Heart right ventricle (tissue), 16 donors: ENCODE measurements around the gene ANO2. TPM values are rescaled to one million over a fixed set of nuclear protein-coding genes. Genes with fewer than 3 reads are reported as not detected.

ENCODE experiments used
- ATAC-seq, 8 donors: fragments of 200-7000 bp; cut with Tn5 transposase; one replicate each; pipeline ENCODE4 v1.9.1; 2020; ENCODE audit warnings: mild to moderate bottlenecking in 8 of 8, moderate library complexity in 8 of 8, moderate number of reproducible peaks in 1 of 8
- DNase-seq, 2 donors: peaks; one replicate each; pipeline ENCODE4 v3.0.0-alpha.2; 2020
- H3K27ac ChIP-seq, 10 donors: fragments of 200-600 bp; sonication (generic) in 2 of 10; one replicate each; pipeline versions ENCODE4 v1.5.0 to v1.8.0; 2020 to 2022; ENCODE audit warnings: mild to moderate bottlenecking in 3 of 10
- H3K27me3 ChIP-seq, 7 donors: fragments of 200-600 bp; one replicate each; pipeline ENCODE4 v1.8.0; 2021 to 2022; ENCODE audit warnings: mild to moderate bottlenecking in 2 of 7
- H3K36me3 ChIP-seq, 9 donors: fragments of 200-600 bp; sonication (generic) in 1 of 9; one replicate each; pipeline versions ENCODE4 v1.5.0 to v1.8.0; 2020 to 2022; ENCODE audit warnings: mild to moderate bottlenecking in 2 of 9
- H3K4me1 ChIP-seq, 9 donors: fragments of 200-600 bp; sonication (generic) in 1 of 9; one replicate each; pipeline versions ENCODE4 v1.5.0 to v1.8.0; 2020 to 2022; ENCODE audit warnings: mild to moderate bottlenecking in 4 of 9
- H3K4me3 ChIP-seq, 10 donors: fragments of 200-600 bp; sonication (generic) in 2 of 10; one replicate each; pipeline versions ENCODE4 v1.5.0 to v1.8.0; 2020 to 2022; ENCODE audit warnings: mild to moderate bottlenecking in 7 of 10, moderate library complexity in 2 of 10
- H3K9me3 ChIP-seq, 11 donors: fragments of 200-600 bp in 10 of 11; sonication (generic) in 2 of 11; one replicate each; pipeline versions ENCODE4 v1.5.0 to v1.8.0; 2013 to 2022; ENCODE audit warnings: mild to moderate bottlenecking in 2 of 11, control low read depth in 1 of 11, moderate library complexity in 1 of 11
- CTCF ChIP-seq, 9 donors: fragments of 200-600 bp; sonication (generic) in 2 of 9; IDR thresholded peaks; one replicate each; pipeline versions ENCODE4 v1.5.0 to v1.8.0; 2021 to 2022; ENCODE audit warnings: antibody characterized with exemption in 9 of 9, mild to moderate bottlenecking in 5 of 9, moderate library complexity in 1 of 9
- WGBS, 2 donors: extraction: QIAGEN DNeasy Blood & Tissue Kit; methylation state at CpG; one replicate each; pipeline ENCODE4 v1.1.7; 2013; ENCODE audit warnings: inconsistent platforms in 1 of 2; 5-methylcytosine and 5-hydroxymethylcytosine counted together
- intact Hi-C, 10 donors: fragments of 100-400 bp; cut with DNase I; formaldehyde crosslinking; loops; one replicate each; pipeline versions ENCODE4 v1.11.1 to v1.14.2; 2022
- polyA plus RNA-seq, 2 donors: library from polyadenylated mRNA; stranded (reverse); fragments of 200-250 nt; gene quantifications; one replicate each; pipeline ENCODE4 v1.2.3, GENCODE V29; 2013
- total RNA-seq, 10 donors: library from RNA; stranded (reverse); fragmentation: NEBNext Ultra II Directional in 3 of 10; extraction: Animal tissue kit (Norgen Biotek cat#: 25700) in 3 of 10; gene quantifications; one replicate each; pipeline versions ENCODE4 v1.2.1 to v1.2.4, GENCODE V29; 2021 to 2023
- donor health status: Arrhythmogenic right ventricular cardiomyopathy.
- donor health status: ischemic (EF 13 %, LVEDD 7.1; RV severe dilation, severe dysfunction).
- donor health status: healthy with polysubstance abuse.
- donor health status: DM: no; HTN: yes; CAD: no.
- donor health status: DM: no; HTN: no; CAD: no.
- donor health status: ischemic (EF 25% LVEDD 6.9; RV normal size, moderate dysfunction).
- donor health status: ischemic (EF 25% LVEDD 5.7; RV mildly dilated, moderate dysfunction).
- donor health status: healthy.
- donor health status: DM: yes; HTN: yes; CAD: no.
- donor health status: Ischemic cardiomyopathy.
- donor health status: ischemic (EF 35%, LVEDD 5.7; RV mildly dilated, moderate dysfunction).
- donor health status: nonischemic (EF 11% LVEDD 7.7; RV severe dilation, severe dysfunction).
- donor health status: DM: yes; HTN: yes; CAD: no.
- donor health status: PGD.
- donor health status: ischemic (EF 29% LVEDD 5.4; RV normal size, mild dysfunction).
- donor health status: nonischemic (EF 23%, LVEDD 6.1; RV moderate dilation, normal function).

ANO2 gene
- total and polyA plus RNA-seq, 12 donors, result 4.0 to 15.2 (median 12.0) TPM

- no peak overlapping the region for H3K27ac ChIP-seq
- no peak for ATAC-seq
- DNase-seq, result no peak
- 92 to 94% methylated on average over 7 of the region's 7 CpGs for WGBS, 2 donors
- intact Hi-C loops, result no loop called here
- TF ChIP-seq CTCF (IDR thresholded peaks at IDR 0.05), result no peak
- H3K36me3 ChIP-seq, result peaks cover 0 to 14% (median 0%) of the 10 kb centered on the region in 9 donors
- H3K4me3 ChIP-seq, result no peak overlapping the region
- no peaks in the 10 kb centered on the region for H3K9me3 ChIP-seq
- no peaks in the 10 kb centered on the region for H3K4me1 ChIP-seq
- no peaks in the 10 kb centered on the region for H3K27me3 ChIP-seq
Observed at GRCh38 chr12:5730962-5731361, 214.1 kb downstream of the ANO2 start.

GRCh38 chr12:5723711-5724252 lies 221.3 kb downstream of the ANO2 start:
- intact Hi-C loops, result no loop called here
- DNase-seq, result no peak
- H3K4me1 ChIP-seq, result peaks cover 0 to 5% (median 0%) of the 10 kb centered on the region in 9 donors

GRCh38 chr12:5723071-5723470 lies 222.0 kb downstream of the ANO2 start:
- ATAC-seq (no peak), DNase-seq (no peak)
- Histone ChIP-seq H3K27ac (no peak overlapping the region), H3K27me3 (peaks cover 0 to 28% (median 4%) of the 10 kb centered on the region in 7 donors), H3K9me3 (no peaks in the 10 kb centered on the region), H3K4me3 (no peak overlapping the region), H3K36me3 (no peaks in the 10 kb centered on the region), H3K4me1 (peaks cover 0 to 12% (median 4%) of the 10 kb centered on the region in 9 donors)
- intact Hi-C loops, result no loop called here
- no peak for TF ChIP-seq CTCF (IDR thresholded peaks at IDR 0.05)
- WGBS, 2 donors, result 84 to 92% methylated on average over 5 of the region's 5 CpGs

More at GRCh38 chr12:5723711-5724252, 221.3 kb downstream of the ANO2 start:
- TF ChIP-seq CTCF (IDR thresholded peaks at IDR 0.05), result no peak
- H3K9me3 ChIP-seq, result no peaks in the 10 kb centered on the region
- H3K27ac ChIP-seq, result no peak overlapping the region
- H3K27me3 ChIP-seq, result peaks cover 0 to 28% (median 4%) of the 10 kb centered on the region in 7 donors
- no peaks in the 10 kb centered on the region for H3K36me3 ChIP-seq
- ATAC-seq, result no peak
- no peak overlapping the region for H3K4me3 ChIP-seq
- WGBS, 2 donors, result 68 to 76% methylated on average over 4 of the region's 4 CpGs

GRCh38 chr12:5720381-5721005 lies 224.6 kb downstream of the ANO2 start:
- Histone ChIP-seq H3K27ac (no peak overlapping the region), H3K27me3 (peaks cover 0 to 28% (median 4%) of the 10 kb centered on the region in 7 donors), H3K4me1 (peaks cover 0 to 26% (median 4%) of the 10 kb centered on the region in 9 donors), H3K36me3 (no peaks in the 10 kb centered on the region), H3K9me3 (no peaks in the 10 kb centered on the region), H3K4me3 (no peak overlapping the region)
- intact Hi-C loops, result no loop called here
- ATAC-seq, result no peak
- WGBS, 2 donors, result 66 to 75% methylated on average over 7 of the region's 7 CpGs
- no peak for TF ChIP-seq CTCF (IDR thresholded peaks at IDR 0.05)
- DNase-seq, result no peak
